Mammary epithelial cell (primary cell): ENCODE measurements around the gene PRSS48.

Experiments
- EZH2 ChIP-seq: IDR thresholded peaks from 2 replicates; pipeline ENCODE4 v1.6.1; 2012; ENCODE audit warnings: low read length, inconsistent platforms, borderline replicate concordance
- TF ChIP-seq, protein P1 (sequence below), 2 donors: IDR thresholded peaks in 1 of 2; conservative IDR thresholded peaks in 1 of 2; 2 replicates each; pipeline ENCODE4 v1.5.1; 2011 to 2012; ENCODE audit warnings: inconsistent platforms in 2 of 2, low read length in 2 of 2, mild to moderate bottlenecking in 2 of 2, control low read depth in 1 of 2, low read depth in 1 of 2; ENCODE audit not compliant: insufficient read depth in 1 of 2; ENCODE audit errors: extremely low read depth in 1 of 2

DNA sequence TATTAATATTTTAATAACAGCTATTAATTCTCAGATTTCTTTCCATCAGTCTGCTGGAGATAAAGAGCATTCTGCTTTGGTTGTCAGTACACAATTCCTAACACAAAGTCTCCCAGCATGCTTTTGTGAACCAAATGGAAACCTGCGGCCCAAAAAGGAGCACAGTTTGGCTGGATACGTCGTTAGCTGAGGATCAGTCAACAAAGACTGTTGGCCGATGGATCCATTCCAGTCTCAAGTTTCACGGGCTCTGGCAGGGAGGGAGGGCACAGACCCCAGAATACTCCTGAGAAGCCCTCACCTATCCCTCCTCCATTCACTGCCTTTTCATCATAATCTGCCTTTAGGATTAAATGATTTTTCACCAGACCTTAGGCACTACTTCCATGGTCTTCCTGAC lies 26.3 kb upstream of the PRSS48 start:
- TF ChIP-seq, protein P1, sequence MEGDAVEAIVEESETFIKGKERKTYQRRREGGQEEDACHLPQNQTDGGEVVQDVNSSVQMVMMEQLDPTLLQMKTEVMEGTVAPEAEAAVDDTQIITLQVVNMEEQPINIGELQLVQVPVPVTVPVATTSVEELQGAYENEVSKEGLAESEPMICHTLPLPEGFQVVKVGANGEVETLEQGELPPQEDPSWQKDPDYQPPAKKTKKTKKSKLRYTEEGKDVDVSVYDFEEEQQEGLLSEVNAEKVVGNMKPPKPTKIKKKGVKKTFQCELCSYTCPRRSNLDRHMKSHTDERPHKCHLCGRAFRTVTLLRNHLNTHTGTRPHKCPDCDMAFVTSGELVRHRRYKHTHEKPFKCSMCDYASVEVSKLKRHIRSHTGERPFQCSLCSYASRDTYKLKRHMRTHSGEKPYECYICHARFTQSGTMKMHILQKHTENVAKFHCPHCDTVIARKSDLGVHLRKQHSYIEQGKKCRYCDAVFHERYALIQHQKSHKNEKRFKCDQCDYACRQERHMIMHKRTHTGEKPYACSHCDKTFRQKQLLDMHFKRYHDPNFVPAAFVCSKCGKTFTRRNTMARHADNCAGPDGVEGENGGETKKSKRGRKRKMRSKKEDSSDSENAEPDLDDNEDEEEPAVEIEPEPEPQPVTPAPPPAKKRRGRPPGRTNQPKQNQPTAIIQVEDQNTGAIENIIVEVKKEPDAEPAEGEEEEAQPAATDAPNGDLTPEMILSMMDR (conservative IDR thresholded peaks at IDR 0.05 in 1 of 2, IDR thresholded peaks at IDR 0.05 in 1 of 2; ENCODE audit: extremely low read depth in 1 of 2, insufficient read depth in 1 of 2, low read depth in 1 of 2, low read length in 2 of 2): no peak
- TF ChIP-seq EZH2: no peak
